ENCODE measurements around the gene NME5. TPM values are rescaled to one million over a fixed set of nuclear protein-coding genes. Genes with fewer than 3 reads are reported as not detected.
"Not testable (repeated sequence)": the region's sequence is repeated elsewhere in the genome, so short reads cannot be mapped to it uniquely, and the experiment has no call there.

The NME5 gene
- polyA plus RNA-seq, 1 donor from 2014 or later: 17.0 TPM

GRCh38 chr5:138078006-138078643, 61.1 kb downstream of the NME5 start:
- H2AFZ ChIP-seq (ENCODE audit: low read depth, low read length): no peak overlapping the region
- no peaks in the 10 kb centered on the region for H3K9me3 ChIP-seq (ENCODE audit: low read length)
- no peak overlapping the region for H3K4me2 ChIP-seq (ENCODE audit: low read length)
- no peaks in the 10 kb centered on the region for H3K36me3 ChIP-seq (ENCODE audit: insufficient read depth, low read length)
- no peaks in the 10 kb centered on the region for H4K20me1 ChIP-seq (ENCODE audit: insufficient read depth)
- no peaks in the 10 kb centered on the region for H3K79me2 ChIP-seq (replicated peaks; ENCODE audit: insufficient read depth, low read length)
- H3K27ac ChIP-seq (ENCODE audit: low read length): no peak overlapping the region
- H3F3A ChIP-seq (ENCODE audit: insufficient read depth, low read length, poor library complexity, severe bottlenecking): no peaks in the 10 kb centered on the region
- no peak for TF ChIP-seq TAF1 (IDR thresholded peaks at IDR 0.05; ENCODE audit: low read depth)
- no peaks in the 10 kb centered on the region for H3K9me2 ChIP-seq (ENCODE audit: insufficient read depth, low read length)
- no peak overlapping the region for H3K9ac ChIP-seq (ENCODE audit: low read length)
- no peak overlapping the region for H3K4me3 ChIP-seq (ENCODE audit: low read length)
- H3K27me3 ChIP-seq (ENCODE audit: insufficient read depth, low read depth, low read length): no peaks in the 10 kb centered on the region

DNA sequence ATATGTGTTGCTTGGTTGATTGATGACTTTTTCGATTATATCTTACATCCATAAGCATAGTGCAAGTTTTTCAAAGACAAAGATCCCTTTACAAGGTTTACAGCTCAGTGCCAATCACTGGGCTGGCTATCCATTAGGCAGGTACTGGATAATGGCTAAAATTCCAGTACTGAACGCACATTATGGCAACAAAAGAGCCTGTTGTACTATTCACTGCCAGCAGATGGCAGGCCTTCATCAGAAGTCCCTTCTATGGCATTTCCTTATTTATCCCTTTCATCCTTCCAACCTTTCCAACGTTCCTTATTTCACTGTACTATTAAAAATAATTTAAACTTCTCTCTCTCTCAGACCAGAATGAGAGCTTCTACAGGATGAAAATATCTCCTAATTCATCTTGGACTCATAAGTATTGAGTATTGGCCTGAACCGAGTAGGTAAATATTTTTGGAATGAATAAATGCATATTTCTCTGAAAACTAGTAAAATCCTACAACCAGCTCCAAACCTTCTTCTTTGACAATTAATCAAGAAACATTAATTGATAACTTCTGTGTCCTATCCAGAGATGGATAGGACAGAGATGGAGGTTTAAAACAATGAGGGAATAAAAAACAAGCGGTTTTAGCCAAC, 62.0 kb downstream of the NME5 start:
- no peak overlapping the region for H3K9ac ChIP-seq (ENCODE audit: low read length)
- H3K27ac ChIP-seq (ENCODE audit: low read length): no peak overlapping the region
- TF ChIP-seq REST (IDR thresholded peaks at IDR 0.05; ENCODE audit: borderline replicate concordance) (no peak), POLR2AphosphoS5 (IDR thresholded peaks at IDR 0.05) (no peak), EP300 (conservative IDR thresholded peaks at IDR 0.05; ENCODE audit: poor library complexity, severe bottlenecking) (no peak), SMC3 (conservative IDR thresholded peaks at IDR 0.05; ENCODE audit: poor library complexity) (peak; percentile 82), CTCF (IDR thresholded peaks at IDR 0.05; ENCODE audit: poor library complexity, severe bottlenecking) (peak; percentile 86), RAD21 (conservative IDR thresholded peaks at IDR 0.05) (peak; percentile 78)
- H3K36me3 ChIP-seq (ENCODE audit: insufficient read depth, low read length): no peaks in the 10 kb centered on the region
- H3K9me2 ChIP-seq (ENCODE audit: insufficient read depth, low read length): no peaks in the 10 kb centered on the region
- H3K4me2 ChIP-seq (ENCODE audit: low read length): no peak overlapping the region
- H3K79me2 ChIP-seq (replicated peaks; ENCODE audit: insufficient read depth, low read length): no peaks in the 10 kb centered on the region
- no peak overlapping the region for H2AFZ ChIP-seq (ENCODE audit: low read depth, low read length)
- no peaks in the 10 kb centered on the region for H3K27me3 ChIP-seq (ENCODE audit: insufficient read depth, low read depth, low read length)
- no peaks in the 10 kb centered on the region for H3K9me3 ChIP-seq (ENCODE audit: low read length)
- H3K4me3 ChIP-seq (ENCODE audit: low read length): no peak overlapping the region
- H3F3A ChIP-seq (ENCODE audit: insufficient read depth, low read length, poor library complexity, severe bottlenecking): no peaks in the 10 kb centered on the region
- H4K20me1 ChIP-seq (ENCODE audit: insufficient read depth): no peaks in the 10 kb centered on the region

- H3K9me3 ChIP-seq (ENCODE audit: low read length); H4K20me1 ChIP-seq (ENCODE audit: insufficient read depth); H3K79me2 ChIP-seq (replicated peaks; ENCODE audit: insufficient read depth, low read length); H3F3A ChIP-seq (ENCODE audit: insufficient read depth, low read length, poor library complexity, severe bottlenecking); H3K36me3 ChIP-seq (ENCODE audit: insufficient read depth, low read length); H3K9ac ChIP-seq (ENCODE audit: low read length); H3K27ac ChIP-seq (ENCODE audit: low read length); H3K4me3 ChIP-seq (ENCODE audit: low read length); H3K4me2 ChIP-seq (ENCODE audit: low read length); H3K9me2 ChIP-seq (ENCODE audit: insufficient read depth, low read length); H3K27me3 ChIP-seq (ENCODE audit: insufficient read depth, low read depth, low read length); H2AFZ ChIP-seq (ENCODE audit: low read depth, low read length): not testable (repeated sequence)
These were observed 69.2 kb downstream of the NME5 start for GRCh38 chr5:138070026-138070425.
